G401.6 (cell line): ENCODE data around the gene NCOA5.

ENCODE experiments used
- FAIRE-seq: peaks from 2 replicates; lab custom pipeline; 2012; peaks lifted over from hg19 to GRCh38; lab: Jason Lieb, UNC

NCOA5 gene

DNA sequence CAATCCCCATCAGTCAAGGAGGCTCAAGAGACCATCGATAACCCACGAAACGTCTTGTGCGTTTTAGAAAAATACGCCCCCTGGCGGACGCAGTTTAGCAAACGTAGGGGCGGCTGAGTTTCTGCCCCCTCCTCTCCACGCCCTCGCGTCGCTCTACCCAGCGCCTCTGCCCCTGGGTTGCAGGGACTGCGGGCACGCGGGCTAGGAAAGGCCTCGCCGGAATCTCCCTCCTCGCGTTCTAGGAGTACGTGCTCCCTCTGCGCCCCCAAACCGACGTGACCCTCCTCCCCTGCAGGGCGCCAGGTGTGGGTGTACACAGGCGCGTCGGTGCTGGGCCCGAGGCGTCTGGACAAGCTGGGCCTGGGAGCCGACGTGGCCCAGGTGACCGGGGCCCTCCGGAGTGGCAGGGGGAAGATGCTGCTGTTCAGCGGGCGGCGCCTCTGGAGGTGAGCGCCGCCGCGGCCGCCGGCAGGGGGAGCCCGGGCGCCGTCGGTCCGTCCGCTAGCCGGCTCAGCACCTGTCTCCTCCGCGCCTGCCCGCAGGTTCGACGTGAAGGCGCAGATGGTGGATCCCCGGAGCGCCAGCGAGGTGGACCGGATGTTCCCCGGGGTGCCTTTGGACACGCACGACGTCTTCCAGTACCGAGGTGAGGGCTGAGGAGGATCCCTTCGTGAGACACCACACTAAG lies 75.8 kb downstream of the NCOA5 start:
- FAIRE-seq, result no peak

DNA sequence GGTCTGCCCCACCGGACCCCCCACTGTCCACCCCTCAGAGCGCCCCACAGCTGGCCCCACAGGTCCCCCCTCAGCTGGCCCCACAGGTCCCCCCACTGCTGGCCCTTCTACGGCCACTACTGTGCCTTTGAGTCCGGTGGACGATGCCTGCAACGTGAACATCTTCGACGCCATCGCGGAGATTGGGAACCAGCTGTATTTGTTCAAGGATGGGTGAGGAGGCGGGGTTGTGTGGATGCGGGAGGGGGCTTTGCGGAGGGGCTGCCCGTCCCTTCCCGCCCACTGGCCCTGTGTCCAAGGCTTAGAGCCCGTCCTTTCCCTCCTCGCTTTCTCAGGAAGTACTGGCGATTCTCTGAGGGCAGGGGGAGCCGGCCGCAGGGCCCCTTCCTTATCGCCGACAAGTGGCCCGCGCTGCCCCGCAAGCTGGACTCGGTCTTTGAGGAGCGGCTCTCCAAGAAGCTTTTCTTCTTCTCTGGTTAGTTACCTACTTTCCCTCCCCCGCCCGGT lies 76.4 kb downstream of the NCOA5 start:
- FAIRE-seq, result no peak

DNA sequence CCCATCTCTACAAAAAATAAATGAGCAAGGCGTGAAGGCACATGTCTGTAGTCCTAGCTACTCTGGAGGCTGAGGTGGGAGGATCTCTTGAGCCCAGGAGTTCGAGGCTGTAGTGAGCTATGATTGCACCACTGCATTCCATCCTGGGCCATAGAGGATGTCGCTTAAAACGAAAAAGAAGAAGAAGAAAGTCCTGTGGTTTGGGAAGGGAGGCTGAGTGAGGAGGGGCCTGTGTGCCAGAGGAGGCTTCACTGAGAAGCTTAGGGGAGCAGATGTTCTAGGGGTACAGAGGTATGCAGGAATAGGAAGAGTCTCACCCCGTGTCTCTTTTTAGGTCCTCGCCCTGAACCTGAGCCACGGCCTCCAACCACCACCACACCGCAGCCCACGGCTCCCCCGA lies 76.8 kb downstream of the NCOA5 start:
- FAIRE-seq, result no peak

DNA sequence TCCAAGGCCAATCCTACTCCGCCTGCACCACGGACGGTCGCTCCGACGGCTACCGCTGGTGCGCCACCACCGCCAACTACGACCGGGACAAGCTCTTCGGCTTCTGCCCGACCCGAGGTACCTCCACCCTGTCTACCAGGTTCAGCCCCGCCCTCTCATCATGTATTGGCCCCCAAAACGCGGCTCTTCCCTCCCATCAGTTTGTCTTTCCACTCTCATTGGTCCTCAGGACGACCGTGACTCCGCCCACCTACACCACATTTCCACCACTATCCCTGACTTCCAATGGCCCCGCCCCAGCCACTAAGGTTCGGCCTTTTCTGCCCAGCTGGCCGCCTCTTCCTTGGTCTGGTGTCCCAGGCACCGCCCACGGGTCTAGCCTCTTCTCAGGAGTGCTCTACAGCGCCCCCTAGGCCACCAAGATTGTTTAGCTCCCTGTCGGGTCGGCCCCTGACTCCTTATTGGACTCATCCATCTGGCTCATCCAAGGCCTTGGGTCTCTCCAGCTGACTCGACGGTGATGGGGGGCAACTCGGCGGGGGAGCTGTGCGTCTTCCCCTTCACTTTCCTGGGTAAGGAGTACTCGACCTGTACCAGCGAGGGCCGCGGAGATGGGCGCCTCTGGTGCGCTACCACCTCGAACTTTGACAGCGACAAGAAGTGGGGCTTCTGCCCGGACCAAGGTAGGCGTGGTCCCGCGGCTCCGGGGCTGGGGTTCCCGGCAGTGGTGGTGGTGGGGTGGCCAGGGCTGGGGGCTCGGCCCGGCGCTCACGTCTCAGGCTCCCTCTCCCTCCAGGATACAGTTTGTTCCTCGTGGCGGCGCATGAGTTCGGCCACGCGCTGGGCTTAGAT lies 77.9 kb downstream of the NCOA5 start:
- FAIRE-seq, result no peak
